ENCODE measurements around the gene RPH3AL.

Gene RPH3AL

GRCh38 chr17:336110-337021, 16.2 kb downstream of the RPH3AL start:
- DNase-seq (ENCODE audit: low read depth), result no peak

DNA sequence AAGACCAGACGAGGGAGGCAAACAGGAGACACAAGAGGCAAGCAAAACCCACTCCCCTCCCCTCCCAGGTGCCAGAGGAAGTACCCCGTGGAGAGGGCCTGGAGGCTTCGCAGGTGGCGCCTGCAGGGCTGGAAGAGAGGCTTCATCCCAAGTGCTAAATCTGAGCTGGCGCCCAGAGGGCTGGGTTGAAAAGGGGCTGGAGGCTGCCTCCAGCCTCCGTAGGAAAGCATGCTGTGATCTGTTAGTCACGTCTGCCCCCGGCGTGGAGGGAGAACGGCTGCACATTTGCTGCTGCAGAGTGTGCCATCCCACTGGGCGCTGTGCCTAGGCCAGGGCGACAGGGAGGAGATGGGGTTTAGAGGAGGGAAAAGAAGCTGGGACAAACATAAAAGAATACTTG, 16.9 kb downstream of the RPH3AL start:
- DNase-seq (ENCODE audit: low read depth), result no peak

GRCh38 chr17:334974-335481, 17.6 kb downstream of the RPH3AL start:
- no peak for DNase-seq (ENCODE audit: low read depth)

GRCh38 chr17:333626-334396, 18.8 kb downstream of the RPH3AL start:
- no peak for DNase-seq (ENCODE audit: low read depth)

- peak; percentile 33 for DNase-seq (ENCODE audit: low read depth)
Observed at GRCh38 chr17:332558-333322, 19.9 kb downstream of the RPH3AL start.

- DNase-seq (ENCODE audit: low read depth), result no peak
Observed at GRCh38 chr17:332023-332422, 20.6 kb downstream of the RPH3AL start.

- no peak for DNase-seq (ENCODE audit: low read depth)
Observed at GRCh38 chr17:330993-331701, 21.5 kb downstream of the RPH3AL start.

GRCh38 chr17:329784-330420, 22.7 kb downstream of the RPH3AL start:
- no peak for DNase-seq (ENCODE audit: low read depth)

DNA sequence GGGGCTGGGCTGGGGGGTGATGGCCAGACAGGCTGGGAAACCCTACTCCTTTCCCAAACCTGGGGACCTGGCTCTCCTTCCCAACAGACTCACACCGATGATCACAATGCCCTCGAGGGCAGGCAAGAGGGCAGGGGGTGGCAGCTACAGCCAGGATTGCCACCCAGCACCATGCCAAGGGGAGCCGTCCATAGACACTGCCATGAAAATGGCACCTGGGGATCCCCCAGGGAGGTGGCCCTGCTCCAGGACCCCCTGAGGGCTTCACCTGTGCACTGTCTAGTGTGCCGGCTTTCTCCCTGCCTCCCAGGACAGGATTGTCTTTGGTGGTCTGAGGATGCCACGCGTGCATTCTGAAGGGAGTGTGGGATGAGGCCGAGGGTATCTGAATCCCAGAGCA, 24.6 kb downstream of the RPH3AL start:
- DNase-seq (ENCODE audit: low read depth), result no peak

GRCh38 chr17:327296-327695, 25.3 kb downstream of the RPH3AL start:
- DNase-seq (ENCODE audit: low read depth), result no peak

DNA sequence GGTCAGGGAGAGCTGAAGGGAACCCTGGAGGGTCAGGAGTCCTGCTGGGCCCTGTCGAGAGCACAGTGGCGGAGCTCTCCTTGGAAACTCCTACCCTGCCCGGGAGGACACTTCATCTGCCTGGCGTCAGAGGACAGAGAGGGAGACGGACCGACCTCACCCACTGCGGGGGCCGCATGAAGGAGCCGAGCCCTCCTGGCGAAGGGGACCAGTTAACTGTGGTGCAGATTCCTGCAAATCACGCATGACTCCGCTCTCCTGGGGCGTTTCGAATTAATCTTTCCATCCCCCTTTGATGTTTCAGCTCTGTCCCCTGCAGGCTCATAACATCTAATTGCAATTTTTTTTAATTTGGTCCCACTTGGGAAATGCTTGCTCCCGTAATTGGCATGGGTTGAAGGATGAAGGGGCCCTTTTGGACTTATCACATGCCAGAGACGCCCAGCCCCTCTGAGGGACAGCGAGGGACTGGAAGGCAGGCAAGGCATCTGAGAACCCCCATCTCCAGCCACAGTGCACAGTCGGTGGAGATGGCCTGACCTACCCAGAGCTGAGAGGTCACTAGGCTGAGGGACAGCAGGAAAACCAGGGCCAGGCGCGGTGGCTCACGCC, 26.5 kb downstream of the RPH3AL start:
- DNase-seq (ENCODE audit: low read depth), result no peak

DNA sequence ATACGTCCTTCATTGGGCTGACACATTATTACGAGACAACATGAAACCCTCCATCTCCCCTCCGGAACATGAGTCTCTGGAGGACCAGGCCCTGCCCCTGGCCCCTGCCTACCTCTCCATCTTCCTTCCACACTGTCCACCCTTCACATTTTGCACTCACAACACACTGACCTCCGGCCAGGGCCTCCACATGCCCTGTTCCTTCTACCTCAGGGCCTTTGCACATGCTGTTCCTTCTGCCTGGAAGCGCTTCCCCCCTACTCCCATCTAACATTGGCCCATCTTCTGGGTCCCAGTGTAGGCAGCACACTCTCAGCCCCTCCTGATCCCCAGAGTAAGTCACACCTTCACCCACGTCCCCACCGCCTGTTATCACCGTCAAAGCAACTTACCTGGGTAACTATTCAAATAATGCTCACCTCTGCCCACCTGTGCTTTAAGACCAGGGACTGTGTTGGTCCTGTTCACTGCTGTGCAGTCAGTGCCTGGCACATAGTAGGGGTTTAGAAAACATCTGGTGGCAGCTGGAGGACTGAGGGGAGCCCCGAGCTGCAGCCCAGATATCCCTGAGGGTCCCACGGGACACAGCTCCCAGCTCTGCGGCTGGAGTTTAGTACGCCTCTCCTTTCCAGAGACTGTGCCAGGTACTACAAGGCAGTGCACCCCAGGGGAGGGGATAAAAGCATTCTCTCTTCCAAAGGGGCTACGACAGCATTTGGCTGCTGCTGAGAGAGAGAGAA, 27.2 kb downstream of the RPH3AL start:
- DNase-seq (ENCODE audit: low read depth), result no peak

GRCh38 chr17:323721-324571, 28.7 kb downstream of the RPH3AL start:
- no peak for DNase-seq (ENCODE audit: low read depth)

DNA sequence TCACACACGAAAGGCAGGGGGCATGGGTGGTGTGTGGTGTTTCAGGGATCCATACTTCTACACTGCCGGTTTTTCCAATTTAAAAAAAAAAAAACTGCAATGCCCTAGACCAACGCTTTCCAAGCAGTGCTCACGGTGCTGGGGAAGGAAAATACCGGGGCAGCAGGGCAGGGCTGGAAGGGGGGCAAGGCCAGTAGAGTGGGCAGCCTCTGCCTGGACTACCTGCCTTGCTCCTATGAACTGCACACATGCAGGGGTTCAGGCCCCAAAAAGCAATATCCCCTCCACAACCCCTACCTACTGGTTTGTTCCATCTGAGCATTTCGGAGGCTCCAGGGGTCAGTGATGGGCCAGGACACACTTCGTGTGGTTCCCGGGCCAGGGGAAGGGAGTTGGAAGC, 29.4 kb downstream of the RPH3AL start:
- DNase-seq (ENCODE audit: low read depth), result no peak

- DNase-seq (ENCODE audit: low read depth), result no peak
Observed at GRCh38 chr17:322006-322780, 30.4 kb downstream of the RPH3AL start.

- no peak for DNase-seq (ENCODE audit: low read depth)
Observed at GRCh38 chr17:321386-321941, 31.1 kb downstream of the RPH3AL start.

DNA sequence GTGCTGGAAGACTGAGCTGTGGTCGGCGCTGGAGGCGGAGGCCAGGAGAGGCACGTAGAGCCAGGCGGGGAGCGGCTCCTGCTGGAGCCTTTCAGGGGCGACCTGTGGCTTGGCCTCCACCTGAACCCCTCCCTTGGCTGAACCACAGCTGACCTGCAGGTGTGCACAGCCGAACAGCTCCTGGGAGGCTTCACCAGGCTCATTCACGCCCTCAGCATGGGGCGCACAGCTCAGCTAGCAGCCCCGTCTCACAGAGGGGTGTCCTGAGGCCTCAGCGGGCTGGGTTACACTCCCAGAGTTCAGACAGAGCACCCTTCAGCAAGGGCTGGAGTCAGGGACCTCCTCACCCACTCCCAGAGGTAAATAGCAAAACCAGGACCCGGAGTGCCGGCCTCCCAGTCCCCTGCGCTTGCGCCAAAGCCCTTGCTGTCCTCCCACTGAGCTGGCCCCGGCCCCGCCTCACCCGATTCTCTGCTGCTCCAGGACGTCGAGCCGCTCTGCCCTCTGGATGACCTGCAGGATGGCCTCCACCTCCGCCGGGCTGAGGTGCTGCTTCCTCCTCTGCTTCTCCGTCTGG, 31.7 kb downstream of the RPH3AL start:
- no peak for DNase-seq (ENCODE audit: low read depth)

DNA sequence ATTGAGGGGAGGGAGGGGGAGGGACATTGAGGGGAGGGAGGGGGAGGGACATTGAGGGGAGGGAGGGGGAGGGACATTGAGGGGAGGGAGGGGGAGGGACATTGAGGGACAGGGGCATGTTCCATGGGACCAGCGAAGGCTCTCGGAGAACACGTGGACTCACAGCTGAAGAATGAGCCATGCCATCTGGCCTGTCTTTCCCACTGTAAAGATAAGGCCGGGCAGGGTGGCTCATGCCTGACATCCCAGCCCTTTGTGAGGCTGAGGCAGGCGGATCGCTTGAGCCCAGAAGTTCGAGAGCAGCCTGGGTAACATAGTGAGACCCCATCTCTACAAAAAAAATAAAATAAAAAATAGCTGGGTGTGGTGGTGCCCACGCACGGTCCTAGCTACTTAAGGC, 32.5 kb downstream of the RPH3AL start:
- DNase-seq (ENCODE audit: low read depth), result no peak
